ENCODE measurements around the gene WDFY1.

WDFY1 gene

DNA sequence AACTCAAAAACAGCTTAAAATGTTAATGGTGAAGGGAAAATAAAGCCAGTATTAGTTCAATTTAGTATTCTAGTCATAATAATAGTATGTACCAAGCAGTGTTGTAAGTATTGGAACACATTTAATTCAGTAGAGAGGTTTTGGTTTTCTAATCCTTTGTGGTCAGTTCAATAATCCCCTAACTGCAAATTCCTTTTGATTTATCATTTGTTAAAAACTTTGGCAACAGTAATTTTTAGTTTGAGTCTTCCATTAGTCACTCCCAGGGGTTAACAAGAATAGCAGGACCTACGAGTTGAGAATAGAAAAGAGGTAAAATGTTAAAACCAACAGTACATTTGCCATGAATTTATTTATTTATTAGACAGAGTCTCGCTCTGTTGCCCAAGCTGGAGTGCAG is 22.8 kb upstream of the WDFY1 start:
- in situ Hi-C loops (cut with HindIII; ENCODE audit: low sequenced_read_pairs), result no loop called here
- DNase-seq (ENCODE audit: low read depth, low spot score), result peak; percentile 12
- TF ChIP-seq, protein P1, sequence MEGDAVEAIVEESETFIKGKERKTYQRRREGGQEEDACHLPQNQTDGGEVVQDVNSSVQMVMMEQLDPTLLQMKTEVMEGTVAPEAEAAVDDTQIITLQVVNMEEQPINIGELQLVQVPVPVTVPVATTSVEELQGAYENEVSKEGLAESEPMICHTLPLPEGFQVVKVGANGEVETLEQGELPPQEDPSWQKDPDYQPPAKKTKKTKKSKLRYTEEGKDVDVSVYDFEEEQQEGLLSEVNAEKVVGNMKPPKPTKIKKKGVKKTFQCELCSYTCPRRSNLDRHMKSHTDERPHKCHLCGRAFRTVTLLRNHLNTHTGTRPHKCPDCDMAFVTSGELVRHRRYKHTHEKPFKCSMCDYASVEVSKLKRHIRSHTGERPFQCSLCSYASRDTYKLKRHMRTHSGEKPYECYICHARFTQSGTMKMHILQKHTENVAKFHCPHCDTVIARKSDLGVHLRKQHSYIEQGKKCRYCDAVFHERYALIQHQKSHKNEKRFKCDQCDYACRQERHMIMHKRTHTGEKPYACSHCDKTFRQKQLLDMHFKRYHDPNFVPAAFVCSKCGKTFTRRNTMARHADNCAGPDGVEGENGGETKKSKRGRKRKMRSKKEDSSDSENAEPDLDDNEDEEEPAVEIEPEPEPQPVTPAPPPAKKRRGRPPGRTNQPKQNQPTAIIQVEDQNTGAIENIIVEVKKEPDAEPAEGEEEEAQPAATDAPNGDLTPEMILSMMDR (IDR thresholded peaks at IDR 0.05; ENCODE audit: low read depth, low read length), result no peak
- no peak overlapping the region for H3K4me3 ChIP-seq (ENCODE audit: low read depth, low read length)

DNA sequence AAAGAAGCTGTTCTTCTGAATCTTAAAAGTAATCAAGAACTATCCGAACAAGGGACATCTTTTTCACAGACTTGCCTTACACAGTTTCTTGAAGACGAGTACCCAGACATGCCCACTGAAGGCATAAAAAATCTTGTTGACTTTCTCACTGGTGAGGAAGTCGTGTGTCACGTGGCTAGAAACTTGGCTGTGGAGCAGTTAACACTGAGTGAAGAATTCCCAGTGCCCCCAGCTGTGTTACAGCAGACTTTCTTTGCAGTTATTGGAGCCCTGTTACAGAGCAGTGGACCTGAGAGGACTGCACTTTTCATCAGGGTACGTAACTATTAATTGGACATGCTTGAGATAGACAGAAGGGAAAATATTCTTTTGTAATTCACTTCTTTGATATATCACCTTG is 14.6 kb upstream of the WDFY1 start:
- H3K4me3 ChIP-seq (ENCODE audit: low read depth, low read length), result no peak overlapping the region
- DNase-seq (ENCODE audit: low read depth, low spot score), result peak; percentile 59
- TF ChIP-seq, protein P1 (IDR thresholded peaks at IDR 0.05; ENCODE audit: low read depth, low read length), result no peak
- in situ Hi-C loops (cut with HindIII; ENCODE audit: low sequenced_read_pairs), result no loop called here

DNA sequence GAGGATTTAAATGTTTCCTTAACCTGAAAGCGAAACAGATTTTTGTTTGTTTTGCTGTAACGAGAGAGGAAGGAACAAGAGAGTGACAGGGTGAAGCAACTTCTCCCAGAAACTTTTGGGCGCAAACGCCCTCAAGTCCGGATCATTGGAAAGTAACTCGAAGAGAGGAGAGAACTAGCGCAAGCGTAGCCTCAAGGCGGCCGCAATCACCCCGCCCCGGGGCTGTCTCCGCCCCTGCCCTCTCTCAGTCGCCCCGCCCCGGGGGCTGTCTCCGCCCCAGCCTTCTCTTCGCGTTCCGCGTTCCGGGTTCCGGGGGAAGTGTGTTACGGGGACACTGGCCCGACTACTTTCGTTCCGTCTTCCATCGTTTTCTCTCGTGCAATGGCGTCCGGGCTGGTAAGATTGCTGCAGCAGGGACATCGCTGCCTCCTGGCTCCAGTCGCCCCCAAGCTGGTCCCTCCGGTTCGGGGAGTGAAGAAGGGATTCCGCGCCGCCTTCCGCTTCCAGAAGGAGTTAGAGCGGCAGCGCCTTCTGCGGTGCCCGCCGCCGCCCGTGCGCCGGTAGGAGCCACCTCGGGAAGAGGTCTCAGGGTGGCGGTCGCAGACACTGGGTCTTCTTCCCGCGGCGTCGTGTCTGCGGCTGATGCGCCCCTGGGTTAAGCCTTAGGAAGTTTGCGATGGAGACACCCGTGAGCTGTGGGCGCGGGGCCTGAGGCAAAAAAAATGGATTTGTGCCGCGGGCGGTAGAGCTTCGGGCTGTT is 12.1 kb upstream of the WDFY1 start, which contains the start of gene MRPL44:
Gene MRPL44 (plus strand): TSS at position 372 of the 760 bp plus-strand sequence. CDS start 10 bp downstream, at position 382.
- TF ChIP-seq, protein P1 (IDR thresholded peaks at IDR 0.05; ENCODE audit: low read depth, low read length), result no peak
- in situ Hi-C loops (cut with HindIII; ENCODE audit: low sequenced_read_pairs), result no loop called here
- peak; percentile 96 for DNase-seq (ENCODE audit: low read depth, low spot score)
- H3K4me3 ChIP-seq (ENCODE audit: low read depth, low read length), result peak within 1 kb of the TSS; percentile 92

DNA sequence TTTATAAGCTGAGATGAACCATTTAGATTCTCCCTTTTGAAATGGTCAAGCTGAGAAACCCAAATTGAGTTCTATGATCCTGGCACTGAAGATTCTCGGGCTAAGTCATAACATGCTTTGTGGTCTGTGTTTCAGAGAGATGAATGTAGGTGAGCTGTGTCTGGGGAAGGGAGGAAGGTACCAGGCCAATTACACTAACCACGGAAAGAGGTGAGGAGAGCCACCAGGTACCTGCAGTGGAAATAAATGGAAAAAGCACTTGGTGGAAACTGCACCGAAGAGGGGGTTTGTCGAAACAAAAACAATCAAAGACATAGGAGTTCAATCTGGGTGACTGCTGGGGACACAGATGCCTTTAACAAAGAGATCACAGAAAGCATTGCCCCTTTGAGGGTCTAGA is 11.2 kb upstream of the WDFY1 start:
- TF ChIP-seq, protein P1 (IDR thresholded peaks at IDR 0.05; ENCODE audit: low read depth, low read length), result no peak
- in situ Hi-C loops (cut with HindIII; ENCODE audit: low sequenced_read_pairs), result no loop called here
- DNase-seq (ENCODE audit: low read depth, low spot score), result no peak
- H3K4me3 ChIP-seq (ENCODE audit: low read depth, low read length), result no peak overlapping the region

DNA sequence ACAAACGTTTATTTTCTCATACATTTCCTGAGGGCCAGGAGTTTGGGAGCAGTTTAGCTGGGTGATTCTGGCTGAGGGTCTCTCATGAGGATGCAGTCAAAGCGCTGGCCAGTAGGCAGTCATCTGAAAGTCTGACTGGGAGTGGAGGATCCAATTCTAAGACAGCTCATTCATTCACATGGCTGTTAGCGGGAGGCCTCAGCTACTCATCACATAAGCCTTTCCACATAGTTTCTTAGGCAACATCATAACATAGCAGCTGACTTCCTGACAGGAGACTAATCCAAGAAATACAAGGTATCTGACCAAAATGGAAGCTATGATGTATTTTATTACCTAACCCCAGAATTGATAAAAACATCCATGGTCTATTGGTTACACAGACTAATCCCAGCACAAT is 9.3 kb upstream of the WDFY1 start:
- TF ChIP-seq, protein P1 (IDR thresholded peaks at IDR 0.05; ENCODE audit: low read depth, low read length), result no peak

DNA sequence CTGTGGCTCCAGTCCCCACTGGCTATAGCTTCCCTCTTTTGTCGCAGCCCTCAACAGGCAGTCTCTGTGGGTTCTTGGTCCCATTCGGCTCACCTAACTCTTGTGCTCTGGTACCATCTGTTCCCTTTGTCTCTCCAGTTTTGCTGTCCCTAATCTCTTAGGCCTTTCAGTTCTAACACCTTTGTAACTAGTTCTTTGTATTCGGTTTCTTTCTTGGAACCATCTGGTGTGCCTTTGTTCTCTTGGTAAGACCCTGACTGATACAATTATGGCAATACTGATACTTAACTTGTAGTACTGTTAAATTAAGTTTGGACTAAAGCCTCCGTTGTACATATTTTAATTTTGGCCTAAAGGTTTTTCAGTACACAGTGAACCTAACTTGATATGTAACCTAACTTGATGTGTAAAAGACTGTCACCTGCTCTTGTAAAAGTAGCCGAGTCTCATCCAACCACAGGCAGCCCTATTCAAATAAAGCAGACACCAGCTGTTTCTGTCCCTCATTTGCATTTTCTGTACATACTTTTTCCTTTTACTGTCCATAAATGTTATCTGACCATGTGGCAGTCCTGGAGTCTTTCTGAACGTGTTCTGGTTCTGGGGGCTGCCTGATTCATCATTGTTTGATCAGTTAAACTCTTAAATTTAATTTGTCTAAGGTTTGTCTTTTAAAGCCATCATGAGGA is 7.3 kb upstream of the WDFY1 start:
- DNase-seq (ENCODE audit: low read depth, low spot score), result no peak
- TF ChIP-seq, protein P1 (IDR thresholded peaks at IDR 0.05; ENCODE audit: low read depth, low read length), result no peak
- in situ Hi-C loops (cut with HindIII; ENCODE audit: low sequenced_read_pairs), result no loop called here

More for the DNA sequence above, 9.3 kb upstream of the WDFY1 start:
- DNase-seq (ENCODE audit: low read depth, low spot score), result peak; percentile 86
- in situ Hi-C loops (cut with HindIII; ENCODE audit: low sequenced_read_pairs), result no loop called here
- H3K4me3 ChIP-seq (ENCODE audit: low read depth, low read length), result no peak overlapping the region

More for the DNA sequence above, 7.3 kb upstream of the WDFY1 start:
- H3K4me3 ChIP-seq (ENCODE audit: low read depth, low read length), result no peak overlapping the region

Data from astrocyte of the spinal cord (primary cell).